Panc1 (cell line): ENCODE results near the gene PVRIG.
"Not testable (repeated sequence)": the region's sequence is repeated elsewhere in the genome, so short reads cannot be mapped to it uniquely, and the experiment has no call there.

Experiments
- POLR2AphosphoS5 ChIP-seq: IDR thresholded peaks from 2 replicates; pipeline ENCODE4 v1.6.1; 2012; ENCODE audit warnings: mild to moderate bottlenecking, low read depth, low read length, moderate library complexity
- SIN3A ChIP-seq: IDR thresholded peaks from 2 replicates; pipeline ENCODE4 v1.6.1; 2012; ENCODE audit warnings: low read depth, mild to moderate bottlenecking, low read length, moderate library complexity, borderline replicate concordance; ENCODE audit not compliant: insufficient read depth
- TF ChIP-seq, protein P1 (sequence below): fragments of 450-650 bp; IDR thresholded peaks from 2 replicates; pipeline ENCODE4 v1.5.1; 2017; ENCODE audit warnings: mild to moderate bottlenecking
- TF ChIP-seq, protein P2 (sequence below), 2 experiments: IDR thresholded peaks; 2 replicates each; pipeline ENCODE4 v1.6.1; 2011 to 2012; ENCODE audit warnings: low read depth in 2 of 2, control low read depth in 1 of 2, low read length in 1 of 2, mild to moderate bottlenecking in 1 of 2, moderate library complexity in 1 of 2; ENCODE audit not compliant: insufficient read depth in 1 of 2

DNA sequence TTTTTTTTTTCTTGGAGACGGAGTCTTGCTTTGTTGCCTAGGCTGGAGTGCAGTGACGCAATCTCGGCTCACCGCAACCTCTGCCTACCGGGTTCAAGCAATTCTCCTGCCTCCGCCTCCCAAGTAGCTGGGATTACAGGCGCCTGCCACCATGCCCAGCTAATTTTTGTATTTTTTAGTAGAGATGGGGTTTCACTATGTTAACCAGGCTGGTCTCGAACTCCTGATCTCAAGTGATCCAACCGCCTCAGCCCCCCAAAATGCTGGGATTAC is 27.1 kb downstream of the PVRIG start:
- TF ChIP-seq, protein P1, sequence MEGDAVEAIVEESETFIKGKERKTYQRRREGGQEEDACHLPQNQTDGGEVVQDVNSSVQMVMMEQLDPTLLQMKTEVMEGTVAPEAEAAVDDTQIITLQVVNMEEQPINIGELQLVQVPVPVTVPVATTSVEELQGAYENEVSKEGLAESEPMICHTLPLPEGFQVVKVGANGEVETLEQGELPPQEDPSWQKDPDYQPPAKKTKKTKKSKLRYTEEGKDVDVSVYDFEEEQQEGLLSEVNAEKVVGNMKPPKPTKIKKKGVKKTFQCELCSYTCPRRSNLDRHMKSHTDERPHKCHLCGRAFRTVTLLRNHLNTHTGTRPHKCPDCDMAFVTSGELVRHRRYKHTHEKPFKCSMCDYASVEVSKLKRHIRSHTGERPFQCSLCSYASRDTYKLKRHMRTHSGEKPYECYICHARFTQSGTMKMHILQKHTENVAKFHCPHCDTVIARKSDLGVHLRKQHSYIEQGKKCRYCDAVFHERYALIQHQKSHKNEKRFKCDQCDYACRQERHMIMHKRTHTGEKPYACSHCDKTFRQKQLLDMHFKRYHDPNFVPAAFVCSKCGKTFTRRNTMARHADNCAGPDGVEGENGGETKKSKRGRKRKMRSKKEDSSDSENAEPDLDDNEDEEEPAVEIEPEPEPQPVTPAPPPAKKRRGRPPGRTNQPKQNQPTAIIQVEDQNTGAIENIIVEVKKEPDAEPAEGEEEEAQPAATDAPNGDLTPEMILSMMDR: not testable (repeated sequence)
- not testable (repeated sequence) for TF ChIP-seq SIN3A, POLR2AphosphoS5
- TF ChIP-seq, protein P2, sequence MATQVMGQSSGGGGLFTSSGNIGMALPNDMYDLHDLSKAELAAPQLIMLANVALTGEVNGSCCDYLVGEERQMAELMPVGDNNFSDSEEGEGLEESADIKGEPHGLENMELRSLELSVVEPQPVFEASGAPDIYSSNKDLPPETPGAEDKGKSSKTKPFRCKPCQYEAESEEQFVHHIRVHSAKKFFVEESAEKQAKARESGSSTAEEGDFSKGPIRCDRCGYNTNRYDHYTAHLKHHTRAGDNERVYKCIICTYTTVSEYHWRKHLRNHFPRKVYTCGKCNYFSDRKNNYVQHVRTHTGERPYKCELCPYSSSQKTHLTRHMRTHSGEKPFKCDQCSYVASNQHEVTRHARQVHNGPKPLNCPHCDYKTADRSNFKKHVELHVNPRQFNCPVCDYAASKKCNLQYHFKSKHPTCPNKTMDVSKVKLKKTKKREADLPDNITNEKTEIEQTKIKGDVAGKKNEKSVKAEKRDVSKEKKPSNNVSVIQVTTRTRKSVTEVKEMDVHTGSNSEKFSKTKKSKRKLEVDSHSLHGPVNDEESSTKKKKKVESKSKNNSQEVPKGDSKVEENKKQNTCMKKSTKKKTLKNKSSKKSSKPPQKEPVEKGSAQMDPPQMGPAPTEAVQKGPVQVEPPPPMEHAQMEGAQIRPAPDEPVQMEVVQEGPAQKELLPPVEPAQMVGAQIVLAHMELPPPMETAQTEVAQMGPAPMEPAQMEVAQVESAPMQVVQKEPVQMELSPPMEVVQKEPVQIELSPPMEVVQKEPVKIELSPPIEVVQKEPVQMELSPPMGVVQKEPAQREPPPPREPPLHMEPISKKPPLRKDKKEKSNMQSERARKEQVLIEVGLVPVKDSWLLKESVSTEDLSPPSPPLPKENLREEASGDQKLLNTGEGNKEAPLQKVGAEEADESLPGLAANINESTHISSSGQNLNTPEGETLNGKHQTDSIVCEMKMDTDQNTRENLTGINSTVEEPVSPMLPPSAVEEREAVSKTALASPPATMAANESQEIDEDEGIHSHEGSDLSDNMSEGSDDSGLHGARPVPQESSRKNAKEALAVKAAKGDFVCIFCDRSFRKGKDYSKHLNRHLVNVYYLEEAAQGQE (IDR thresholded peaks at IDR 0.05; ENCODE audit: insufficient read depth in 1 of 2, low read depth in 2 of 2, low read length in 1 of 2): not testable (repeated sequence)
